Stimulated activated CD8-positive, alpha-beta memory T cell treated with anti-CD3 and anti-CD28 coated beads, Interleukin-15, amount 100 ng/mL, for 1 hour (primary cell): ENCODE data around the gene HOXB1.

Experiments used
- DNase-seq: peaks from one replicate; pipeline ENCODE4 v3.0.0-alpha.2; 2020; ENCODE audit warnings: low read depth

The HOXB1 gene

GRCh38 chr17:48567646-48568354 lies 37.0 kb upstream of the HOXB1 start:
- DNase-seq: no peak

GRCh38 chr17:48567209-48567608 lies 36.4 kb upstream of the HOXB1 start:
- no peak for DNase-seq

GRCh38 chr17:48566717-48567116 lies 35.9 kb upstream of the HOXB1 start:
- DNase-seq: no peak

GRCh38 chr17:48565925-48566710 lies 35.3 kb upstream of the HOXB1 start:
- no peak for DNase-seq

- no peak for DNase-seq
These were observed 34.3 kb upstream of the HOXB1 start for GRCh38 chr17:48565022-48565554.

- DNase-seq: no peak
These were observed 33.6 kb upstream of the HOXB1 start for GRCh38 chr17:48564188-48565021.

GRCh38 chr17:48563867-48564187 lies 33.0 kb upstream of the HOXB1 start:
- DNase-seq: no peak

- no peak for DNase-seq
These were observed 32.6 kb upstream of the HOXB1 start for GRCh38 chr17:48563385-48563838.

- DNase-seq: no peak
These were observed 32.1 kb upstream of the HOXB1 start for GRCh38 chr17:48562934-48563333.

- no peak for DNase-seq
These were observed 31.3 kb upstream of the HOXB1 start for GRCh38 chr17:48561884-48562810.

GRCh38 chr17:48559840-48560817 lies 29.3 kb upstream of the HOXB1 start:
- DNase-seq: no peak

- DNase-seq: no peak
These were observed 28.5 kb upstream of the HOXB1 start for GRCh38 chr17:48559122-48559839.

- DNase-seq: no peak
These were observed 28.0 kb upstream of the HOXB1 start for GRCh38 chr17:48558831-48559121.

GRCh38 chr17:48558057-48558830 lies 27.4 kb upstream of the HOXB1 start:
- no peak for DNase-seq

- DNase-seq: no peak
These were observed 26.0 kb upstream of the HOXB1 start for GRCh38 chr17:48556576-48557401.

- no peak for DNase-seq
These were observed 25.4 kb upstream of the HOXB1 start for GRCh38 chr17:48556229-48556575.

- no peak for DNase-seq
These were observed 24.7 kb upstream of the HOXB1 start for GRCh38 chr17:48555258-48556228.
